GM19238 (cell line): ENCODE data around the gene MARCHF10.
"Not testable (repeated sequence)": the region's sequence is repeated elsewhere in the genome, so short reads cannot be mapped to it uniquely, and the experiment has no call there.

Source experiments
- DNase-seq: peaks from one replicate; pipeline ENCODE4 v3.0.0; 2011; ENCODE audit warnings: low spot score; ENCODE audit not compliant: insufficient read length

MARCHF10 gene

DNA sequence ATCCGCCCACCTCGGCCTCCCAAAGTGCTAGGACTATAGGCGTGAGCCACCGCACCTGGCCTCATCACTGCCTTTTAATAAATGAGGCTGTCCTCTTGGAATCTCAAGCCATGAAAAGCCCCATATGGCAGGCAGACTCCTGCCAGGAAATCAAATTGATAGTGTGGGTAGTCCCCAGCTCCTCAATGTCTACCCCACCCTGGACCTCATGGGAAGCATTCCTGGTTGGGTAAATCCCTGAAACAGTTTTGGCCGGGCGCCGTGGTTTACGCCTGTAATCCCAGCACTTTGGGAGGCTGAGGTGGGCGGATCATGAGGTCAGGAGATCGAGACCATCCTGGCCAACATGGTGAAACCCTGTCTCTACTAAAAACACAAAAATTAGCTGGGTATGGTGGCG, 109.7 kb downstream of the MARCHF10 start:
- DNase-seq = not testable (repeated sequence)

DNA sequence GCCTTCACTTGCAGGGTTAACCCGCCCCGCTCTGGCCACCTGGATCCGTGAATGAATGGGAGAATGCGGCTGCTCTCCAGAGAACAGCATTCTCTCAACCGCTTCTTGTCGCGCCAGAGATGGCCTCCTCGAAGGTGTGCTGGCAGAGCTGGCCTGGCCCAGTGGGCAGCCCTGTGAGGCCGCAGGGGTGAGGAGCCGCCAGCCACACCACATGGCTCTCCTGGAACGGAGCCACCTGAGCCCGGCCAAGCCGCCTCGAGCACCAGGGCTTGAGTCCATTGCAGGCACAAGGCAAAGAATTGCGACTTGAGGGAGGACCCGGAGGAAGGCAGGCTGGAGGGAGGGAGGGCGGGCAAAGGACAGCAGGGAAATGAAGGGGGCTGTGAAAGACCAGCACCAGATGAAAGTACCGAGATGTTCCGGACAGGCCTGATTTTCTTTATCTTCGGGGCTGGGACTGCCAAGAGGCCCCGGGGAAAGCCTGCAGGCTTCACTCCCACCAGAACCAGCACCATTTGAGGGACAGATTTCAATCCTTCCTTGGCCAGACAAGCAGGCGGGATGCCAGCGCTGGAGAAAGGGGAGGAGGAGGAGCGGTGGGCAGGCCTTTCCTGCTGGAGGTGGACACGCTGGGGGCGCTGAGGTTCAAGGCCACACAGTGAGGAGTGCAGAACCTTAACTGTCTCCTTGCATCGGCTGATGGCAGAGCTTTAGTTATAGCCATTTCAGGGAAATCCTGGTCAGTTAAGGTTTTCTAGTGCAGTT, 111.2 kb downstream of the MARCHF10 start:
- no peak for DNase-seq

DNA sequence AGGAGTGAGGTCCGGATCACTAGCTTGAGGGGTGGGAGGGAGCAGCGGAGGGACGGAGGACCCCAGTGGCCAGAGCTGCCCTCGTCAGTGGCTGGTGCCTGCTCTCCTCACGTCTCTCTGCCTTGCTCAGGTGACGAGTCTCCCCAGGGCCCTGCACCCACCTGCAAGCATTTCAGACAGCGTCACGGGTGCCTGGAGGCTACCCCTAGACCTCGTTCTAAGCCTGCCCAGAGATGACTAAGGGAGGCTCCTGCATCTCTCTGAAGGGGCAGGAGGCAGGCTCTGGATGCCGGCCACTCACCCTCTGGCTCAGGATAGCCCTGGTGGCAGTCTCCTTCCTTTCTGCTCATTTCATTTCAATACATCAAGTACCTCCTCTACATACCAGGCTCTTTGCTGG, 111.9 kb downstream of the MARCHF10 start:
- DNase-seq = no peak

DNA sequence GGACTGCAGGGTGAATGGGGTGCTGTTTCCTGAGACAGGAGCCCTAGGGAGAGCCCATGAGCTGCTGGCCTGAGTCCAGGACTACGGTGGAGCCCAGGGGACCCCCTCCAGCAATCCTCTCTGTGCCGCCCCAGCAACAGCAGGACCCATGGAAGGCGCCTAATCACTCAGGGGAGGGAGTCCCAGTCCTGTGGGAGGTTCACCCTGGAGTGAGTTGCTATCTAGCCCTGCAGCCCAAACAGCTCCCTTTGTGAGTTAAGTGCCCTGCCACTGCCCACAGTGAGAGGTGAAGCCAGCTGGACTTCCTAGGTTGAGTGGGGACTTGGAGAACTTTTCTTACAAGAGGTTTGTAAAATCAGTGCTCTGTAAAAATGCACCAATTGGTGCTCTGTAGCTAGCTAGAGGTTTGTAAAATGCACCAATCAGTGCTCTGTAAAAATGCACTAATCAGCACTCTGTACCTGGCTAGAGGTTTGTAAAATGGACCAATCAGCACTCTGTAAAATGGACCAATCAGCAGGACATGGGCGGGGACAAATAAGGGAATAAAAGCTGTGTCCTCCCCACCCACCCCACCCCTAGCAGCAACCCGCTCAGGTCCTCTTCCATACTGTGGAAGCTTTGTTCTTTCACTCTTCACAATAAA, 112.9 kb downstream of the MARCHF10 start:
- not testable (repeated sequence) for DNase-seq

DNA sequence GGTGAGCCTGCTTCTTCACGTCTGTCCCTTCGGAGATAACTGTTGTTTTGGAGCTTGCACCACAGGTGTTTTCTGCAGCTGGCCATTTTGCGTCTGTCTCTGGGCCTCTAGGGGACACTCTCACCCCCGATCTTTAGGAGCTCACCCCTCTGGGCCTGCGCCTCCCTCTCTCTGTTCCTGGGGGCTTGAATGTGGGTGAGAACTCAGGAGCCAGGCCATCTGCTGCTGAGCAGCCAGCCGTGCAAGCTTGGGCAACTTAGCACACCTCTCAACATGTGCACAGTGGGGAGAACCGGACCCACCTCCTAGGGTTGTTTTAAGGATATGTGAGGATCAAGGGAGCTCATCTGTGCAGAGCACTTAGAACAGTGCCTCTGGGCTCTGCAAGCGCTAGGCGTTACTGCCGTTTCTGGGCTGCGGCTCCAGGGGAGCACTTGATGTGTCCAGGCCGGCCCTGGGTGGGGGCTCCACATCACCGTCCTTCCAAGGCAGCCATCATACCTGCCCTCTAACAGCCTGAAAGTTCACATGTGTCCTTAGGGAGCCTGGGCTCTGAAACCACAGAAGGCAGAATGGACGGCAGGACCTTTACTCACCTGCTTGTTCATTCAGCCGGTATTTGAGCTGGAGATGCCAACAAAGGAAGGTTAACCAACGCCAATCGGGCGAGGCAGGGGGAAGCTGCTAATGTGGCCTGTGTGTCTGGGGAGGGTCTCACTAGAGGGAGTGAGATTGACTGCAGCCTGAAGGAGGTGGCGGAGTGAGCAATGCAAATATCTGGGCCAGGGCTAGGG, 114.3 kb downstream of the MARCHF10 start:
- DNase-seq = no peak

DNA sequence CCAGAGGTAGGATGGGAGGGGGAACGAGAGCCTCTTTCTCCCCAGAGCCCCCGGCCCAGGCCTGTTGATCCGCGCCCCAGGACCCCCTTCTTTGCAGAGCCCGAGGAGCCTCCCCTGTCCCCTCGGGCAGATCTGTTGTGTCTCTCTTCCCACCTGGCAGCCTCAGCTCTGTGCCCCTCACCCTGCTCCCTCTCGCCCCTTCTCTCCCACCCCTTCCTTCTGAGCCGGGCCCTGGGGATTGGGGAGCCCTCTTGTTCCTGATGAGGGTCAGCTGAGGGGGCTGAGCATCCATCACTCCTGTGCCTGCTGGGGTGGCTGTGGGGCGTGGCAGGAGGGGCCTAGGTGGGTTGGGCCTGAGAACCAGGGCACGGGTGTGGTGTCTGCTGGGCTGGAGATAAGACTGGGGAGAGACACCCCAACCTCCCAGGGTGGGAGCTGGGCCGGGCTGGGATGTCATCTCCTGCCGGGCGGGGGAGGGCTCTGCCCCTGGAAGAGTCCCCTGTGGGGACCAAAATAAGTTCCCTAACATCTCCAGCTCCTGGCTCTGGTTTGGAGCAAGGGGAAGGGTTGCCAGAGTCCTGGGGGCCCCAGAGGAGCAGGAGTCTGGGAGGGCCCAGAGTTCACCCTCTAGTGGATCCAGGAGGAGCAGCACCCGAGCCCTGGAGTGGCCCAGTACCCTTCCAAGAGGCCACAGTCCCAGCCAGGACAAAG, 115.2 kb downstream of the MARCHF10 start:
- no peak for DNase-seq

DNA sequence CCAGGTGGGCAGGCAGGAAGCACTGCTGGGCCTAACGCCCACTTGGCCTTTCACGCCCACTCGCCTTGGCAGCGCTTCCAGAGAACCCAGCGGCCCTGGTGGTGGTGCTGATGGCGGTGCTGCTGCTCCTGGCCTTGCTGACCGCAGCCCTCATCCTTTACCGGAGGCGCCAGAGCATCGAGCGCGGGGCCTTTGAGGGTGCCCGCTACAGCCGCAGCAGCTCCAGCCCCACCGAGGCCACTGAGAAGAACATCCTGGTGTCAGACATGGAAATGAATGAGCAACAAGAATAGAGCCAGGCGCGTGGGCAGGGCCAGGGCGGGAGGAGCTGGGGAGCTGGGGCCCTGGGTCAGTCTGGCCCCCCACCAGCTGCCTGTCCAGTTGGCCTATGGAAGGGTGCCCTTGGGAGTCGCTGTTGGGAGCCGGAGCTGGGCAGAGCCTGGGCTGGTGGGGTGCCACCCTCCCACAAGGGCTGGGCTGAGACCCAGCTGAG, 115.9 kb downstream of the MARCHF10 start:
- no peak for DNase-seq

DNA sequence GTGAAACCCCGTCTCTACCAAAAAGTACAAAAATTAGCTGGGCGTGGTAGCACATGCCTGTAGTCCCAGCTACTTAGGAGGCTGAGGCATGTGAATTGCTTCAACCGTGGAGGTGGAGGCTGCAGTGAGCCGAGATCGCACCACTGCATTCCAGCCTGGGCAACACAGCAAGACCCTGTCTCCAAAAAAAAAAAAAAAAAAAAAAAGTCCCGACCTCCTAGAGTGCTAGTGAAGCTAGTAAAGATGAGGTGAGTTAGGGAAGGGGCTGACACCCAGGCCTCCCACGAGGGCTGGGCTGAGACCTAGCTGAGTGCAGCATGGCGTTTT, 116.6 kb downstream of the MARCHF10 start:
- not testable (repeated sequence) for DNase-seq

DNA sequence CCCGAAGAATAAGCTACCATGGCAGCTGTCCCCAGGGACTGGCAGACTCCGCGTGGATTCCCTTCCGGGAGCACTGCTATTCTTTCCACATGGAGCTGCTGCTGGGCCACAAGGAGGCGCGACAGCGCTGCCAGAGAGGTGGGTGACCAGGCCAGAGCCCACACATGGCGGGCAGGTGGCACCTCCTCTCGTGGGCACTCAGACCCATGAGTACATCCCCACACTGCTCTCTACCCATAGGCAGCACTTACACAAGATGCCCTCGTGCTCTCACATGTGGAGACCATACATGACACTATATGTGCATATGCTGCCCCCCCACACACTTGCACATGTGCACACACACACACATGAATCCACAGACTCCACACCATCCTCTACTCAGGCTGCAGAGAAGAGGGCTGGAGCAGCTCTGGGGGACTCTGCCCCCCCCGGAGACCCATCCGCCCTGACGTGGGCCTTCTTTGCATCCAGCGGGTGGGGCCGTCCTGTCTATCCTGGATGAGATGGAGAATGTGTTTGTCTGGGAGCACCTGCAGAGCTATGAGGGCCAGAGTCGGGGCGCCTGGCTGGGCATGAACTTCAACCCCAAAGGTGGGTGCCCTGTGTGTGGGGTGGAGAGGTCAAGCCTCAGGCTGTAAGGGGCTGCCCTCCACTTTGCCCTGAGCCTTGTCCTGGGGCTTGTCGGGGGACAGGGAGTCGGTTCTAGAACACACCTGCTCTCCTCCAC, 117.8 kb downstream of the MARCHF10 start:
- DNase-seq = no peak

DNA sequence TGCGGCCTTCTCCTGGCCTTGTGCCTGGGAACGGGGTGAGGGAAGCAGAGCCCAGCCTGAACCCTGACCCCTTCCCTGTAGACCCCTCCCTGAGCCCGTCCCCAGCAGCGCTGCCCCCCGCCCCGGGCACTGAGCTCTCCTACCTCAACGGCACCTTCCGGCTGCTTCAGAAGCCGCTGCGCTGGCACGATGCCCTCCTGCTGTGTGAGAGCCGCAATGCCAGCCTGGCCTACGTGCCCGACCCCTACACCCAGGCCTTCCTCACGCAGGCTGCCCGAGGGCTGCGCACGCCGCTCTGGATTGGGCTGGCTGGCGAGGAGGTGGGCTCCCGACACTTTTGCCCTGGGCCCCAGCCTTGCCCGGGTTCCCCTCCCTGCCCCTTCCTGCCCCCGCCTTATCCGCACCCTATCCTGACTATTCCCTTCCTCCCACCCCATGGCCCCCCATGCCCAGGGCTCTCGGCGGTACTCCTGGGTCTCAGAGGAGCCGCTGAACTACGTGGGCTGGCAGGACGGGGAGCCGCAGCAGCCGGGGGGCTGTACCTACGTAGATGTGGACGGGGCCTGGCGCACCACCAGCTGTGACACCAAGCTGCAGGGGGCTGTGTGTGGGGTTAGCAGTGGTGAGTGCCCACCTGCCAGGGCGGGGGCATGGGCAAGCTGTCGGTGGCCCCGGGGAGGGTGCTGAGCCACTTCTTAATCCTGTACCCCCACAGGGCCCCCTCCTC, 118.5 kb downstream of the MARCHF10 start:
- no peak for DNase-seq

DNA sequence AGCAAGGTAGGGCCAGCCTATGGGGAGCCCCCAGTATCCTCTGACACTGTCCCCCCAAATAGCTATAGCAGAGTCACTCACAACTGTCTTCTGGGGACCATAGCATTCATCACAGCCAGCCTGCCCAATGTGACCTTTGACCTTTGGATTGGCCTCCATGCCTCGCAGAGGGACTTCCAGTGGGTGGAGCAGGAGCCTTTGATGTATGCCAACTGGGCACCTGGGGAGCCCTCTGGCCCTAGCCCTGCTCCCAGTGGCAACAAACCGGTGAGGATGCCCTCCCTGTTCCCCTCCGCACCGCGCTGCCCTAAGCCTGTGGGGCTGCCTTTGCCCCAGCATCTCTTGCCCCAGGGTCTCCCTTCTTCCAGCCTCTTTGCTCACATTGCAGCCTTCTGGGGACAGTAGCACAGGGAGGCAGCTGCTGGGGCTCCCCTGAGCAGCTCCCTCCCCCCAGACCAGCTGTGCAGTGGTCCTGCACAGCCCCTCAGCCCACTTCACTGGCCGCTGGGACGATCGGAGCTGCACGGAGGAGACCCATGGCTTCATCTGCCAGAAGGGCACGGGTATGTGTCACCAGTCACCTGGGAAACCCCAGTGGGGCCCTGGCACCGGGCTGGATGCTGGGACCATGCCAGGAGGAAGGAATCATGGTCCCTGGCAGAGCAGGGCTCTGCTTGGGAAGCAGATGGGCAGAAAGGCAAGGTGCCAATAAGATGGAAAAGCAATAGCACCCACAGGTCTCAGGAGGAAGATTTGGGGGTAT, 119.5 kb downstream of the MARCHF10 start:
- DNase-seq = no peak

DNA sequence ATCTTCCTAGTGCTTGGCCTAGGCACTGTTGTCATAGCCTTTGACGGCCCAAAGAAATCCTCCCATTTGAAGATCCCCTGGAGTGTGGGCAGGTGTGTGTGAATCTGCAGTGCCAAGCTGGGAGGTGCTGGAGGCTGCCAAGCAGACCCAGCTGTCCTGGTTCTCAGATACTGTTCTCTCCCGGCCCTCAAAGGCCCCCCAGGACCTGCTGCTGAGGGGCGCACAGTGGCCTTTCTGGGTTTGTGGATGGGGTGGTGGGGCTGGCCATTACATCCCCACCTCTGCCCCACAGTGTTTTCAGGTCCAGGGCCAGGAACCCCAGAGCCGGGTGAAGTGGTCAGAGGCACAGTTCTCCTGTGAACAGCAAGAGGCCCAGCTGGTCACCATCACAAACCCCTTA, 120.1 kb downstream of the MARCHF10 start:
- DNase-seq = no peak

DNA sequence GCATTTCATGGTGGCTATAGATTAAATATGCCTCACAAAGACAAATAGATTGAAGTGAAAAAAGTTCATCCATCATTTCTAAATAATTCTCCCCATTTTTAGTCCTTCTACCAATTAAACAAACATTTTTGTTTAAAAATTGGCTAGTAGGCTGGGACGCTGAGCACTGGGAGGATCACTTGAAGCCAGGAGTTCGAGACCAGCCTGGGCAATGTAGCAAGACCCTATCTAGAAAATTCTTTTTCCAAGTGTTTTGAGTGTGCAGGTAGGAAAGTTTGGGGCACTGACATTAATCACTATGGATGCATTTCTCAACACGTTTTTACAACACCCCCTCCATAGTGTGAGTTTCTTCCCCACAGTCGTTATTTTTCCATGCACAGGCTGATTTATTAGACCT, 123.9 kb downstream of the MARCHF10 start:
- no peak for DNase-seq

DNA sequence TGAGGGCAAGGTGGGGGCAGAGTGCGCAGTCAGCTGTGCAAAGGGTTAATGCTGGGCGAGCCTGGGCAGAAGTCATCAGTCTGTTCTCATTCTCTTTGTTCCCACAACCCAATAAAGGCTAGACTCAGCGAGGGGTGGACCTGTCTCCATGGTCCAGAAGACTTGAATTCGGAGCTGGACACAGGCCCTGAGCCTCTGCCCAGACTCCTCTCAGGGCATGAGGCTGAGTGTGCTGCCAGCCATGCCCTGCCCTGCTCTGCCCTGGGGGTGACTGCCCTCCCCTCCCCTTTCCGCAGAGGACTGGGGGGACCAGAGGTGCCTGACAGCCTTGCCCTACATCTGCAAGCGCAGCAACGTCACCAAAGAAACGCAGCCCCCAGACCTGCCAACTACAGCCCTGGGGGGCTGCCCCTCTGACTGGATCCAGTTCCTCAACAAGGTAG, 126.2 kb downstream of the MARCHF10 start:
- DNase-seq = no peak

DNA sequence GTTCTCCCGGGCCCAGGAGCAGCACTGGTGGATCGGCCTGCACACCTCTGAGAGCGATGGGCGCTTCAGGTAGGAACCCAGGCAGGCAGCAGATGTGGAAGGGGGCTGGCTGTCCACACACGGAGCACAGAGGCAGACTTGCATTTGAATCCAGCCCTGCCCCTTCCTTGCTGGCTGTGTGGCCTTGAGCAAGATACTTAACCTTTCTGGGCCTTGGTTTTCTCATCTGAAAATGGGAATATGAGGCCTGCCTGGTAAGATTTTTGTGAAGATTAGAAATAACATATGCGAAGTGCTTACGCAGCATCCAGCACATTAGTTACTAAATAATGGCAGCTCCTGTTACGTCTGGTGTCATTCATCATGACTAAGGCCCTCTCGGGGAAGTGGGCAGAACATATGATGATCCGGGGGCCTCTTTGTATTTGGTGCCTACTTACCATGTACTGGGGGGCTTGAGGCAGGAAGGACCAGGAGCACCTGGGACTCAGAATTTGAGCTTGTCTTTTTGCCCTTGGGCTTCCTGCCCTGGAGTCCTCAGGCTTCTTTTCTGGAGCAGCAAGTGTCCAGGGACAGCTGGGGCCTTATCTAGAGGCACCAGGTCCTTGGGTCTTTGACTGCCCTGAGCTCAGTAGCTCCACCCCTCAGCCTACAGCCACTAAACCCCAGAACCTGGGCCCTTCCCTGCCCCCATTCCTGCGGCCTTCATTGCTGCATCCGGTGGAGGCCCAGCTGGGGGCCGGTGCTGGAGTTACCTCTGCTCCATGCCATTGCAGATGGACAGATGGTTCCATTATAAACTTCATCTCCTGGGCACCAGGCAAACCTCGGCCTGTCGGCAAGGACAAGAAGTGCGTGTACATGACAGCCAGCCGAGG, 126.8 kb downstream of the MARCHF10 start:
- no peak for DNase-seq

DNA sequence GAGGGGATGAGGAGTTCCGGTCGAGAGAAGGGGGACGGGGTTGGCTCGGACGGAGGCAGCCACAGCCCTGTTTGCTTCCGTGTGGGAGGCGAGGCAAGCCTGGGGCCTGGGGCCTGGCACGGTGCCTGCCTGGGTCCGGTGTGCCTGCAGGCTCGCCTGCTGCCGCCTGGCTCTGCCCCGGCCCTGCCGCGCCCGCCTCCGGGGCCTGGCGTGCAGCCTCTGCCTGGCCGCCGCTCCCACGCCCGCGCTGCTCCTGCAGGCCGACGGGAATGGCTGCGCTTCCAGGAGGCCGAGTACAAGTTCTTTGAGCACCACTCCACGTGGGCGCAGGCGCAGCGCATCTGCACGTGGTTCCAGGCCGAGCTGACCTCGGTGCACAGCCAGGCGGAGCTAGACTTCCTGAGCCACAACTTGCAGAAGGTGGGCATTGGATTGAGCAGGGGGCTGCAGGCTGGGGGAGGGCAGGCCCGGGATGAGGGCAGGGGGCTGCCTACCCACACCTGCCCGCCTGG, 127.5 kb downstream of the MARCHF10 start:
- no peak for DNase-seq

DNA sequence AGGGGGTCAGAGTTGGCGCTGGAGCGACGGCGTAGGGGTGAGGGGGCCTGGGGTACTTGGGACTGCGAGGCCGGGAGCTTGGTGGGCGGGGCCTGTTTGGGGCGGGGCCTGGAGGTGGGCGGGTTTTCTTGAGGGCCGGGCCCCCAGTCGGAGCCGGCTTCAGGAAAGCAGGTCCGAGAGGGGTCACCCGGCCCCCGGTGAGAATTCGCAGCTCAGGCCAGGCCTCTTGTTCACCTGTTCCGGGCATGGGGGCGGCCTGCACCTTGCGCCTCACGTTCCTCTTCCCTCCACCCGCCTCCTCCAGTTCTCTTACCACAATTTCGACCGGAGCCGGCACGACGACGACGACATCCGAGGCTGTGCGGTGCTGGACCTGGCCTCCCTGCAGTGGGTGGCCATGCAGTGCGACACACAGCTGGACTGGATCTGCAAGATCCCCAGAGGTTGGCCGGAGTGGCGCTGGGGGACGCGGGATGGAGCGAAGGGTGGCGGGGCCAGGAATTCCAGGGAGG, 128.2 kb downstream of the MARCHF10 start:
- no peak for DNase-seq
